Fibroblast of lung (primary cell): ENCODE results near the gene CACNB2. TPM values are rescaled to one million over a fixed set of nuclear protein-coding genes. Genes with fewer than 3 reads are reported as not detected.

Experiments
- DNase-seq, 2 donors: peaks; one replicate each; pipeline versions ENCODE4 v3.0.0 to v3.0.0-alpha.2; 2010; ENCODE audit warnings: low read depth in 2 of 2
- H2AFZ ChIP-seq: 2 replicates; pipeline ENCODE4 v1.5.1; 2012; ENCODE audit warnings: low read length, control low read depth, inconsistent platforms
- H3K27ac ChIP-seq: 2 replicates; pipeline ENCODE4 v1.5.1; 2011; ENCODE audit warnings: low read length, control low read depth; ENCODE audit not compliant: insufficient read depth
- H3K27me3 ChIP-seq: 2 replicates; pipeline ENCODE4 v1.5.1; 2011; ENCODE audit warnings: mild to moderate bottlenecking, low read length; ENCODE audit not compliant: control insufficient read depth, insufficient read depth
- H3K36me3 ChIP-seq: 2 replicates; pipeline ENCODE4 v1.5.1; 2011; ENCODE audit warnings: low read length; ENCODE audit not compliant: control insufficient read depth, insufficient read depth
- H3K4me1 ChIP-seq: 2 replicates; pipeline ENCODE4 v1.5.1; 2011; ENCODE audit warnings: low read length; ENCODE audit not compliant: control insufficient read depth, insufficient read depth; ENCODE audit errors: extremely low read depth
- H3K4me2 ChIP-seq: 2 replicates; pipeline ENCODE4 v1.5.1; 2011; ENCODE audit warnings: low read length, control low read depth; ENCODE audit not compliant: insufficient read depth; ENCODE audit errors: extremely low read depth
- H3K4me3 ChIP-seq, 4 experiments: fragments of 200-600 bp in 1 of 4; sonication (generic) in 1 of 4; replicated peaks in 1 of 4; 2 replicates each; pipeline ENCODE4 v1.5.1; 2011 to 2016; ENCODE audit warnings: low read length in 4 of 4, low read depth in 3 of 4, mild to moderate bottlenecking in 3 of 4, control low read depth in 2 of 4, inconsistent platforms in 1 of 4, mixed read lengths in 1 of 4; ENCODE audit not compliant: insufficient read depth in 1 of 4; ENCODE audit errors: control extremely low read depth in 1 of 4
- H3K79me2 ChIP-seq: 2 replicates; pipeline ENCODE4 v1.5.1; 2012; ENCODE audit warnings: mild to moderate bottlenecking, low read length, inconsistent platforms; ENCODE audit not compliant: control insufficient read depth, insufficient read depth
- H3K9ac ChIP-seq: 2 replicates; pipeline ENCODE4 v1.5.1; 2011; ENCODE audit warnings: mild to moderate bottlenecking, low read length, control low read depth; ENCODE audit not compliant: insufficient read depth
- H3K9me3 ChIP-seq: 2 replicates; pipeline ENCODE4 v1.5.1; 2012; ENCODE audit warnings: low read depth, low read length; ENCODE audit not compliant: control insufficient read depth, insufficient read depth
- H4K20me1 ChIP-seq: 2 replicates; pipeline ENCODE4 v1.5.1; 2011; ENCODE audit warnings: low read length; ENCODE audit not compliant: control insufficient read depth, insufficient read depth; ENCODE audit errors: extremely low read depth
- EZH2 ChIP-seq: IDR thresholded peaks from 2 replicates; pipeline ENCODE4 v1.5.1; 2012; ENCODE audit warnings: low read length, control low read depth, mild to moderate bottlenecking; ENCODE audit errors: missing control alignments
- polyA plus RNA-seq, 2 donors: library from polyadenylated mRNA; depleted of rRNA in 1 of 2; stranded (reverse) in 1 of 2; unstranded in 1 of 2; fragments of >200 nt; gene quantifications; 2 replicates each; pipeline ENCODE4 v1.2.1, GENCODE V29; 2011 to 2012; ENCODE audit warnings: missing spikeins in 1 of 2
- total RNA-seq: library from RNA; depleted of rRNA; stranded (reverse); fragments of >200 nt; gene quantifications from 2 replicates; pipeline ENCODE4 v1.2.1, GENCODE V29; 2014
- TF ChIP-seq, protein P1 (sequence below), 2 donors: IDR thresholded peaks in 1 of 2; conservative IDR thresholded peaks in 1 of 2; 1 replicate in 1 of 2; 2 replicates in 1 of 2; pipeline ENCODE4 v1.5.1; 2011 to 2012; ENCODE audit warnings: low read length in 2 of 2, control low read depth in 1 of 2, inconsistent platforms in 1 of 2, low read depth in 1 of 2, mild to moderate bottlenecking in 1 of 2

Gene CACNB2
- total and polyA plus RNA-seq, 2 donors (not counting 1 experiment from before 2014, with no cell fraction given), result 0.66 to 0.70 TPM

- Histone ChIP-seq H3K9me3 (no peaks in the 10 kb centered on the region), H3K27me3 (no peaks in the 10 kb centered on the region), H3K36me3 (no peaks in the 10 kb centered on the region), H3K27ac (no peak overlapping the region), H3K4me2 (peak overlapping the region; percentile 75), H3K4me1 (no peaks in the 10 kb centered on the region), H3K9ac (no peak overlapping the region), H4K20me1 (no peaks in the 10 kb centered on the region), H2AFZ (peak overlapping the region; percentile 53), H3K4me3 (peak overlapping the region in 2 of 4 experiments; percentile 40 to 51), H3K79me2 (no peaks in the 10 kb centered on the region)
- TF ChIP-seq, protein P1, sequence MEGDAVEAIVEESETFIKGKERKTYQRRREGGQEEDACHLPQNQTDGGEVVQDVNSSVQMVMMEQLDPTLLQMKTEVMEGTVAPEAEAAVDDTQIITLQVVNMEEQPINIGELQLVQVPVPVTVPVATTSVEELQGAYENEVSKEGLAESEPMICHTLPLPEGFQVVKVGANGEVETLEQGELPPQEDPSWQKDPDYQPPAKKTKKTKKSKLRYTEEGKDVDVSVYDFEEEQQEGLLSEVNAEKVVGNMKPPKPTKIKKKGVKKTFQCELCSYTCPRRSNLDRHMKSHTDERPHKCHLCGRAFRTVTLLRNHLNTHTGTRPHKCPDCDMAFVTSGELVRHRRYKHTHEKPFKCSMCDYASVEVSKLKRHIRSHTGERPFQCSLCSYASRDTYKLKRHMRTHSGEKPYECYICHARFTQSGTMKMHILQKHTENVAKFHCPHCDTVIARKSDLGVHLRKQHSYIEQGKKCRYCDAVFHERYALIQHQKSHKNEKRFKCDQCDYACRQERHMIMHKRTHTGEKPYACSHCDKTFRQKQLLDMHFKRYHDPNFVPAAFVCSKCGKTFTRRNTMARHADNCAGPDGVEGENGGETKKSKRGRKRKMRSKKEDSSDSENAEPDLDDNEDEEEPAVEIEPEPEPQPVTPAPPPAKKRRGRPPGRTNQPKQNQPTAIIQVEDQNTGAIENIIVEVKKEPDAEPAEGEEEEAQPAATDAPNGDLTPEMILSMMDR (conservative IDR thresholded peaks at IDR 0.05 in 1 of 2, IDR thresholded peaks at IDR 0.05 in 1 of 2; ENCODE audit: low read depth in 1 of 2, low read length in 2 of 2), result no peak
- TF ChIP-seq EZH2, result no peak
- peak in 1 of 2 donors; percentile 19 for DNase-seq
These were observed 194.1 kb downstream of the CACNB2 start for GRCh38 chr10:18334116-18334867.

GRCh38 chr10:18340496-18341051 lies 200.3 kb downstream of the CACNB2 start:
- H3K9ac ChIP-seq, result no peak overlapping the region
- no peaks in the 10 kb centered on the region for H3K79me2 ChIP-seq
- TF ChIP-seq, protein P1 (conservative IDR thresholded peaks at IDR 0.05 in 1 of 2, IDR thresholded peaks at IDR 0.05 in 1 of 2; ENCODE audit: low read depth in 1 of 2, low read length in 2 of 2), result no peak
- no peak for TF ChIP-seq EZH2
- H3K4me2 ChIP-seq, result peak overlapping the region; percentile 65
- H3K4me3 ChIP-seq, result peak overlapping the region; percentile 13 to 75 (median 42)
- H3K27me3 ChIP-seq, result no peaks in the 10 kb centered on the region
- H3K27ac ChIP-seq, result no peak overlapping the region
- no peaks in the 10 kb centered on the region for H3K4me1 ChIP-seq
- H4K20me1 ChIP-seq, result no peaks in the 10 kb centered on the region
- H3K36me3 ChIP-seq, result no peaks in the 10 kb centered on the region
- no peaks in the 10 kb centered on the region for H3K9me3 ChIP-seq
- peak; percentile 44 to 50 for DNase-seq
- peak overlapping the region; percentile 78 for H2AFZ ChIP-seq

GRCh38 chr10:18341055-18341454 lies 200.8 kb downstream of the CACNB2 start:
- no peaks in the 10 kb centered on the region for H4K20me1 ChIP-seq
- H3K9me3 ChIP-seq, result no peaks in the 10 kb centered on the region
- no peaks in the 10 kb centered on the region for H3K27me3 ChIP-seq
- no peaks in the 10 kb centered on the region for H3K36me3 ChIP-seq
- TF ChIP-seq EZH2, result no peak
- TF ChIP-seq, protein P1 (conservative IDR thresholded peaks at IDR 0.05 in 1 of 2, IDR thresholded peaks at IDR 0.05 in 1 of 2; ENCODE audit: low read depth in 1 of 2, low read length in 2 of 2), result no peak
- peak overlapping the region; percentile 13 to 75 (median 42) for H3K4me3 ChIP-seq
- H3K9ac ChIP-seq, result no peak overlapping the region
- no peaks in the 10 kb centered on the region for H3K4me1 ChIP-seq
- H3K27ac ChIP-seq, result no peak overlapping the region
- peak overlapping the region; percentile 78 for H2AFZ ChIP-seq
- no peaks in the 10 kb centered on the region for H3K79me2 ChIP-seq
- DNase-seq, result no peak
- peak overlapping the region; percentile 65 for H3K4me2 ChIP-seq
